ENCODE results near the gene CNR1.

CNR1 gene

GRCh38 chr6:88145298-88145963 lies 20.7 kb downstream of the CNR1 start:
- no peak overlapping the region for H3K4me3 ChIP-seq
- H3K27ac ChIP-seq: no peak overlapping the region

GRCh38 chr6:88144637-88145297 lies 21.4 kb downstream of the CNR1 start:
- Histone ChIP-seq H3K27ac (no peak overlapping the region), H3K4me3 (no peak overlapping the region)

- Histone ChIP-seq H3K27ac (no peak overlapping the region), H3K4me3 (no peak overlapping the region)
Measured at GRCh38 chr6:88143421-88144157, 22.6 kb downstream of the CNR1 start.

GRCh38 chr6:88142297-88142668 lies 23.9 kb downstream of the CNR1 start:
- Histone ChIP-seq H3K27ac (no peak overlapping the region), H3K4me3 (no peak overlapping the region)

DNA sequence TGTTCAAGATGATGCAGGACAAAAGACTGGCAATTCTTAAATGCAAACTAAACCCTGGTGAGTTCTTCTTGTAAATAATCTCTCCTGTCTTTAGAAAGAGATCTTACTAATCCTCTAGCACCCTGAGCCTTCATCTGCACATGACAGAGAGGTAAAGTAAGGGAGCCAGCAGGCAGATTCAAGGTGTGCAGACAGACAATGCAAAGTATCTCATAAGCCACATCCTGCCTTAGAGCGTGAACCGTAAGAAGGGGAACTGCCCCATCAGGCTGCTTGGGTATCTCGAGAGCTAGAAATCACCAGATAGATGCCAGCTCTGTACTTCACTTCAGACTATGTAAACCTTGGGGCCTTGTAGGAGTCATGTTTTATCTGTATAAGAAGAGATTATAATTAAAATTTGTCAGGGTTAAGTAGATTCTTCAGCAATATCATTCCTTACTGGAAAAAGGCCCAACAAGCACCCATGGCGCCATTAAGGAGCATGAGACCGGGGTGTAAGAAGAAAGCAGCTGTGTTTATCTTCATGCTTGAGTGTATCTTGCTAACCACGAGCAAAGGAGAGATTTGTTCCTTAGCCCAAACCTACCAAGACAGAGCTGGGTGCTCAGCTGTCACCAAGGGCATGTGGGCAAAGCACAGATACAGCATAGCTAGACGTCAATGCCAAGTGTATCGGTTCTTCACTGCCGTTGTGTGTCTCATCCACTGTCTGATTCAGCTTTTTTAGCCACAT lies 24.4 kb downstream of the CNR1 start:
- Histone ChIP-seq H3K4me3 (no peak overlapping the region), H3K27ac (no peak overlapping the region)

DNA sequence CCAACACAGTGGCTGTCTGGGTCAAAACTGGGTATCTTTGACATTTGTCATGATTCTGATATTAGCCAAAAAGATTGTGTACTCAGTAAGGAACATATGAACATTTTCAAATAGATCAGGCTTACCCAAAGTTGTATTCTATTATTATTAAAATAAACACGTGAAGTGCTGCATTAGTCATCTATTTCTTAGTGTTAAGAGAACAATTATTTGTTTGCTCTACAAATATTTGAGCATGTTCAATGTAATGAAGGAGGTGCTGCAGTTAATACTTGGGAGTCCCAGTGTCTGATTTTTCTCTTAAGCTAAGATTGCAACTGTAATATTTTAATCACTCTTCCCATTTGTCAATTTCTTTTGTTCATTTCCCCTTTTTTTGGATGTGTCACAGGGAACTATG lies 28.2 kb downstream of the CNR1 start:
- H3K4me3 ChIP-seq: no peak overlapping the region
- no peak overlapping the region for H3K27ac ChIP-seq

DNA sequence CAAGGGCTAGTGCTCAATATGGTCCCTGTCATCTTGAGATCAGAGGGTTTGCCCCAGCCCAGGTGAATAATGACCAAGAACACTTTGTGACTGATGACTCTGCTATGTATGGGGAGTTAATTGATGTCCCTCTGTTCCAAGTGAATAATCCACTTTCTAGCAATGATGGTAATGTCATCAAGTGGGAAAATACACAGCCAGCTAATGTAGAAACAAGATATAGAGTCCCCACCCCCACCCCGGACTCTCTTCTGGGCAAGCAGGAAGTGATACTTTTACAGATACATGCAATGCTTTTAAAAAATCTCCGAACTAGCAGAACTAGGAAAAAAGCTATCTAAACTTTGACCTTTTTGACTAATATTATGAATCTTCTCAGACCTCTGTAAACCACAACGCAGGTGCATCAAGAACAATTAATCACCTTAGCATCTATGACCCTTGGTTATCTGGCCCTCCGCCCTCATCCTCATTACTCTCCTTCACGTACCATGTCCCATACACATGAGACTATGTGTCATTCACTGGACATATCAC lies 30.5 kb downstream of the CNR1 start:
- no peak overlapping the region for H3K4me3 ChIP-seq
- no peak overlapping the region for H3K27ac ChIP-seq

DNA sequence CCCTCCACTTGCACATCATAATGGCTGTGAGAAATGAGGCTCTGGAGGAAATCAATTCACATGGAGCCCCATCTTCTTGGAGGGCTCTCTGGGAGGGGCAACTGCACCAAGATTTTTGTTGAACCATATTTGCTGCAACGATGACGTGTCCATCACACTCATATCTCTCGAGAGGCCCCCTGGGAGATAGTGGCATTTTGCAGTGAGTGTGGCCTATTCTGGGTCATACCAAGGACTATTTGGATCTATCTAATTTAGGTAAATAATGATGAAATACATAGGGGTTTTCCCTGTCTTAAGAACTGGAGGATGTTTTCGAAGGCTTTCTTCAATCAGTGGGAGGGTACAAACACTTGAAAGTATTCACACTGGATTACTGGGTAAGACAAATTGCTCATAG lies 31.6 kb downstream of the CNR1 start:
- Histone ChIP-seq H3K4me3 (no peak overlapping the region), H3K27ac (no peak overlapping the region)

DNA sequence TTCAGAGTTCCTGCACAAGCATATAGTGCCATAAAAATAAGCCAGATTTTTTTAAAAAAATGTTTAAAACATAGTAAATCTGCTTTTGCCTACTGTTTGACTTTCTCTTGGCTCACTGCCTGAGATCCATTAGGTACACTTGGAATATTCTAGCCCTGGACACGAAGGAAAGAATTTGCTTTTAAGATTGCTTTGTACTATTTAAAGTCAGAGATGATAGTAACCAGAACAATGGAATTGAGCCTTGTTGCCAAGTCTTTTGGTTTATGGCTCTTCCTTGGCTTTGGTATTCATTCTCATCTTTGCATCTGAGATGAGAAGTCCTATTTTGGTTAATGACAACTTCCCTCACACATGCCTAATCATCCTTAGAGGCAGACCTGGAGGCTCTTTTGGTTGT lies 32.4 kb downstream of the CNR1 start:
- no peak overlapping the region for H3K4me3 ChIP-seq
- H3K27ac ChIP-seq: no peak overlapping the region

- no peak overlapping the region for H3K4me3 ChIP-seq
- no peak overlapping the region for H3K27ac ChIP-seq
Measured at GRCh38 chr6:88124925-88125557, 41.1 kb downstream of the CNR1 start.

DNA sequence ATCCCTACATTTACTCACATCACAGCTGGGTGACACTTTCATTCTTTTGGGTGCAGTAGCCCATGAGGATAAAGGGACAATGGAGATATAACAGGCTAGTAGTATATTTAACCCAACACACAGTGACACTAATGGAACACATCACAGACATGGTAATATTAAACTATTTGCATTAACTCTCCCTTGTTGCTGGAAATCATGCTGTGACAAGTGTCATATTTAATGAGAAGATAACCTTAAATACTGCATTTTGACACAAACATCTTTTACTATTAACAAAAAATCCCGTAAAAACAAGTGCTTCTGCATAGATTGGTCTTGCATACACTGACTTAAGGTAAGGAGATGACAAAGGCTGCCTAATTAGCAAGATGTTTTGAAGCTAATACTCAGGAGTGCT lies 45.5 kb downstream of the CNR1 start:
- Histone ChIP-seq H3K27ac (no peak overlapping the region), H3K4me3 (no peak overlapping the region)

DNA sequence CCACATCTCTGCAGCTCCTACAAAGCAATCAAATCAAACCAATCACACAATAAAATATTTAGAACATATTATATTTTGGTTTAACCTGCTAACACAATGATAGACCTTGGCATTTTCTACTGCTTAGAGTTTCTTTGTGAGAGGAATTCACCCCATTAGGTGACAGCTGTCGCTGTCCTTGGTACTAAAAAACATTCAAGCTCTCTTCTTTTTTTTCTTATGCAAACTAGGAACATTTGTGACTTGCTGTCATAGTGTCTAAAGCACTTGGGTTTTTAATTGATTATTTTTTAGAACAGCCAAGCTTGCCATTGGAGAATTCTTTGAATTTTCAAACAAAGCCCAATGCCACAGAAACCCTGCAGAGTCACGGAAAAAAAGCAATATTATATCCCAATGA lies 46.4 kb downstream of the CNR1 start:
- no peak overlapping the region for H3K27ac ChIP-seq
- no peak overlapping the region for H3K4me3 ChIP-seq

- no peak overlapping the region for H3K27ac ChIP-seq
- no peak overlapping the region for H3K4me3 ChIP-seq
Measured at GRCh38 chr6:88116276-88116675, 49.9 kb downstream of the CNR1 start.

DNA sequence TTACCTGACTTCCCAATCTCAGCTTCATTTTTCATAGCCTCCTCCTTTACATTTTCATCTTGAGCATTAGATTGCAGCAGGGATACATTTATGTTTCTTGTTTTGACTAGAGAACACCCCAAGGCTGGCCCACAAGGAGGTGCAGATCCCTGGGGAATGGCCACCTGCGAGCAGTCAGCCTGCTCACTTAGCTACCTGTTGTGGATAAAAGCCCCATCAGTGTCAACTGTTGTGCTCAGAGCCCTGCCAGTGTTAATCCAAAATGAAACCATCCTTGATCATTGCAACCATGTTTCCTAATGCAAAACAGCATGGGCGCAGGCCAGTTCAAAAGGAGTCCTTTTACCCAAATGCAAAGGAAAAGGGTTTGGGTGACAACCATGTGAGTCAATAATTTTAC lies 50.8 kb downstream of the CNR1 start:
- no peak overlapping the region for H3K27ac ChIP-seq
- no peak overlapping the region for H3K4me3 ChIP-seq

DNA sequence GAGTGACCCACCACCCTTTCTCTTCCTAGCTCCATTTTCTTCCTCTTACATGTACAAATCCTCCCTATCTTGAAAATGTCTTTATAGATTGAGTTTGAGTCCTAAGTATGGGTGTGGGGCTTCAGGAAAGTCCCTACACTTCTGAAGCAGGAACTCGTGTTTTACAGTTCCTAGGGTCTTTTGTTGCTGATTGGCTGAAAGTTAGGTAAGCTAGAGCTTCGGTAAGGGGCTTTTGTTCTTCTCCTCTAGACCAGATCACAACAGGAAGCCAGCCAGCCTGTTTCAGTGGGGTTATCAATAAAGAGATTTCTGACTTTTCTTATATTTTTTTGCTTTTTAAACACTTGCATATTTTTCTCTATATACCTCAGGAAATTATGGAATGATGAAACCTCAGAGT lies 51.3 kb downstream of the CNR1 start:
- Histone ChIP-seq H3K27ac (no peak overlapping the region), H3K4me3 (no peak overlapping the region)

- Histone ChIP-seq H3K27ac (no peak overlapping the region), H3K4me3 (no peak overlapping the region)
Measured at GRCh38 chr6:88111991-88112390, 54.2 kb downstream of the CNR1 start.

DNA sequence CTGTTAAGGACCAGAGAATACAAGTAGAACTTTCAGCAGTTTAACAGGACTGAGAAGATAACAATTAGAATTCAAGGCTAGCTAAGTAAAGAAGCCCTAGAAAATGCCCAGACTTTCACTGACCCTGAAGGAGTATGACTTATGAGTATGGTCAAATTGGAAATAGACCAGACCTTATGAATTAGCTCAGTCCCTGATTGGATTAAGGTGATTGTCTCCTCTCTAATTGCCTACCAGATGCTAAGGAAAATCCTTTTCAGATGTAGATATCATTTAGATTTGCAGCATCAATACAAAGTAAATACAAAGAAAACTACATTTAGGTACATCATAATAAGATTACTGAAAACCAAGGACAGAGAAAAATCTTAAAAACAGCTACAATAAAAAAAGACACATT lies 58.9 kb downstream of the CNR1 start:
- Histone ChIP-seq H3K27ac (no peak overlapping the region), H3K4me3 (no peak overlapping the region)

DNA sequence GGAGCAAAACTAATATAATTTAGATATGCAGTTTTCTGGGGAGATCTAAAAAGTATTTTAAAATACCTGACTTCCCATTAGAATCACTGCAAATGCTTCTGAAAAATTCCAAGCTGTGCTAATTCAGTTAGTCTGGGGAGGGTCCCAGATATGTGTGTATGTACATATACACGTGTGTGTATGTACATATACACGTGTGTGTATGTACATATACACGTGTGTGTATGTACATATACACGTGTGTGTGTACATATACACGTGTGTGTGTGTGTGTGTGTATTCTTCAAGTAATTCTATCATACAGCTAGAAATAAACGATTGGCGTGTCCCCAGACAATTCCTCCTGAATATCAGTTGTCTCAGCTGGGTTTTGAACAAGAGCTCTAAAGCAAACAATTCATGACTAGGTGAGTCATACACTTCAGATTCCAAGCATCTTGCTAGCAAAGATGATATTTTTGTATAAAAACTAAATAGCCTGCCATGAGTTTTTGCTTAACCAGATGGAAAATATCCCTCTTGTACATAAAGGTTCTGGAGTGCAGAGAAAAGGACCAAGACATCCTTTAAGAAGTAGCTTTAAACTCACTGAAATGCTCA lies 60.3 kb downstream of the CNR1 start:
- no peak overlapping the region for H3K27ac ChIP-seq
- no peak overlapping the region for H3K4me3 ChIP-seq
